HepG2 (cell line): ENCODE results near the gene SLC4A11. TPM values are rescaled to one million over a fixed set of nuclear protein-coding genes. Genes with fewer than 3 reads are reported as not detected.

Source experiments
- AKNA ChIP-seq: sonication (generic); formaldehyde crosslinking; IDR thresholded peaks from 2 replicates; pipeline ENCODE4 v1.4.0; 2020; ENCODE audit warnings: missing genetic modification reagents, borderline replicate concordance
- EEA1 ChIP-seq: sonication (generic); formaldehyde crosslinking; IDR thresholded peaks from 2 replicates; pipeline ENCODE4 v1.5.1; 2020; ENCODE audit warnings: mild to moderate bottlenecking, missing genetic modification reagents, borderline replicate concordance
- ELF1 ChIP-seq: sonication (generic); formaldehyde crosslinking; IDR thresholded peaks from 2 replicates; pipeline ENCODE4 v1.4.0; 2020; ENCODE audit warnings: missing genetic modification reagents
- HBP1 ChIP-seq: IDR thresholded peaks from 2 replicates; pipeline ENCODE4 v1.6.1; 2016; ENCODE audit warnings: low read depth, control low read depth
- HOXA9 ChIP-seq: sonication (generic); formaldehyde crosslinking; IDR thresholded peaks from 2 replicates; pipeline ENCODE4 v1.8.1; 2022; ENCODE audit warnings: missing genetic modification reagents, mild to moderate bottlenecking, moderate library complexity, borderline replicate concordance
- MLXIP ChIP-seq: sonication (generic); formaldehyde crosslinking; IDR thresholded peaks from 2 replicates; pipeline ENCODE4 v1.9.0; 2021; ENCODE audit warnings: missing genetic modification reagents, borderline replicate concordance
- TBX3 ChIP-seq: fragments of 450-650 bp; IDR thresholded peaks from 2 replicates; pipeline ENCODE4 v1.6.1; 2017; ENCODE audit warnings: antibody characterized with exemption, mild to moderate bottlenecking, inconsistent platforms, borderline replicate concordance
- ZKSCAN5 ChIP-seq: sonication (generic); formaldehyde crosslinking; IDR thresholded peaks from 2 replicates; pipeline ENCODE4 v1.5.1; 2020; ENCODE audit warnings: mild to moderate bottlenecking, missing genetic modification reagents
- ZNF24 ChIP-seq: fragments of 450-650 bp; IDR thresholded peaks from 2 replicates; pipeline ENCODE4 v1.6.1; 2017; ENCODE audit warnings: antibody characterized with exemption, mild to moderate bottlenecking
- ZNF264 ChIP-seq: sonication (generic); formaldehyde crosslinking; IDR thresholded peaks from 2 replicates; pipeline ENCODE4 v1.4.0; 2020; ENCODE audit warnings: missing genetic modification reagents
- ZNF496 ChIP-seq: sonication (generic); formaldehyde crosslinking; IDR thresholded peaks from 2 replicates; pipeline ENCODE4 v1.8.1; 2023; ENCODE audit warnings: mild to moderate bottlenecking, moderate library complexity, missing genetic modification reagents; ENCODE audit not compliant: insufficient replicate concordance
- ZNF597 ChIP-seq: sonication (generic); formaldehyde crosslinking; IDR thresholded peaks from 2 replicates; pipeline ENCODE4 v1.5.0; 2020; ENCODE audit warnings: missing genetic modification reagents
- ZNF709 ChIP-seq: sonication (generic); formaldehyde crosslinking; IDR thresholded peaks from 2 replicates; pipeline ENCODE4 v1.5.0; 2020; ENCODE audit warnings: mild to moderate bottlenecking, missing genetic modification reagents
- ZNF816 ChIP-seq: sonication (generic); formaldehyde crosslinking; IDR thresholded peaks from 2 replicates; pipeline ENCODE4 v1.8.0; 2022; ENCODE audit warnings: missing genetic modification reagents, mild to moderate bottlenecking, borderline replicate concordance
- ZXDC ChIP-seq: sonication (generic); formaldehyde crosslinking; IDR thresholded peaks from 2 replicates; pipeline ENCODE4 v1.5.0; 2020; ENCODE audit warnings: mild to moderate bottlenecking, missing genetic modification reagents
- polyA plus RNA-seq, 8 experiments: library from polyadenylated mRNA; depleted of rRNA in 3 of 8; stranded (reverse) in 7 of 8; unstranded in 1 of 8; fragments of >200 nt; fragmentation: Illumina TruSeq in 4 of 8; extraction: Trizol in 4 of 8; gene quantifications; 2 replicates each; pipeline versions ENCODE4 v1.2.1 to v1.2.3, GENCODE V29; 2011 to 2016; ENCODE audit warnings: low read depth in 4 of 8, missing spikeins in 1 of 8, mixed read lengths in 1 of 8; ENCODE audit not compliant: insufficient read depth in 1 of 8
- total RNA-seq, 5 experiments: library from RNA; depleted of rRNA; stranded (reverse); fragments of >200 nt; fragmentation: Illumina TruSeq; extraction: Trizol; gene quantifications; 2 replicates each; pipeline ENCODE4 v1.2.3, GENCODE V29; 2016; ENCODE audit warnings: low read depth in 1 of 5

SLC4A11 gene
- total and polyA plus RNA-seq, 2 of the 13 experiments (the other 11 are each of a cell fraction or from before 2014, with no cell fraction given), result 3.9 to 27.0 TPM

GRCh38 chr20:3231889-3232588 lies 7.0 kb downstream of the SLC4A11 start (continued):
- TF ChIP-seq HBP1 (CRISPR knock-in tag), result no peak
- TF ChIP-seq ZNF709 (CRISPR knock-in tag), result no peak
- TF ChIP-seq ZNF264 (CRISPR knock-in tag), result peak; percentile 80; the same call in 1 of the 2 replicates
- no peak for TF ChIP-seq TBX3
- TF ChIP-seq ZNF597, result no peak
- no peak for TF ChIP-seq ZXDC
- TF ChIP-seq HOXA9 (CRISPR knock-in tag), result no peak
- no peak for TF ChIP-seq ZNF24
- TF ChIP-seq ZNF816 (CRISPR knock-in tag), result no peak
- TF ChIP-seq MLXIP, result no peak
- no peak for TF ChIP-seq ZNF496 (CRISPR knock-in tag)
- TF ChIP-seq EEA1 (CRISPR knock-in tag), result no peak
- no peak for TF ChIP-seq AKNA
- no peak; the same call in 1 of the 2 replicates for TF ChIP-seq ZKSCAN5
- peak; percentile 32; the same call in 1 of the 2 replicates for TF ChIP-seq ELF1 (CRISPR knock-in tag)
